Stimulated activated CD4-positive, alpha-beta T cell treated with anti-CD3 and anti-CD28 coated beads, Interleukin-15, amount 100 ng/mL, for 24 hours (primary cell): ENCODE data around the gene RBM43.
"Not testable (repeated sequence)": the region's sequence is repeated elsewhere in the genome, so short reads cannot be mapped to it uniquely, and the experiment has no call there.

Source experiments
- DNase-seq: peaks from one replicate; pipeline ENCODE4 v3.0.0-alpha.2; 2020

RBM43 gene

GRCh38 chr2:151267537-151267936 is 5.9 kb upstream of the RBM43 start:
- DNase-seq, result no peak

- DNase-seq, result no peak
These were observed 4.3 kb upstream of the RBM43 start for GRCh38 chr2:151265991-151266390.

- DNase-seq, result no peak
These were observed 2.6 kb upstream of the RBM43 start for GRCh38 chr2:151264157-151264825.

GRCh38 chr2:151262629-151263028 is 966 bp upstream of the RBM43 start:
- DNase-seq, result no peak

- no peak for DNase-seq
These were observed 271 bp upstream of the RBM43 start for GRCh38 chr2:151261977-151262291.

GRCh38 chr2:151260573-151261230 is 961 bp downstream of the RBM43 start:
- DNase-seq, result no peak

- no peak for DNase-seq
These were observed 3.5 kb downstream of the RBM43 start for GRCh38 chr2:151258121-151258520.

- no peak for DNase-seq
These were observed 9.0 kb downstream of the RBM43 start for GRCh38 chr2:151252646-151253045.

GRCh38 chr2:151251012-151251411 is 10.7 kb downstream of the RBM43 start:
- DNase-seq, result no peak

- no peak for DNase-seq
These were observed 14.2 kb downstream of the RBM43 start for GRCh38 chr2:151247432-151247831.

GRCh38 chr2:151246152-151246551 is 15.5 kb downstream of the RBM43 start:
- DNase-seq, result no peak

- DNase-seq, result no peak
These were observed 18.2 kb downstream of the RBM43 start for GRCh38 chr2:151243468-151243867.

- DNase-seq, result no peak
These were observed 20.4 kb downstream of the RBM43 start for GRCh38 chr2:151241224-151241623.

GRCh38 chr2:151240433-151240832 is 21.2 kb downstream of the RBM43 start:
- DNase-seq, result no peak

- no peak for DNase-seq
These were observed 22.0 kb downstream of the RBM43 start for GRCh38 chr2:151239624-151240023.

- peak; percentile 31 for DNase-seq
These were observed 22.9 kb downstream of the RBM43 start for GRCh38 chr2:151238527-151239487.

GRCh38 chr2:151237422-151238025 is 24.1 kb downstream of the RBM43 start:
- DNase-seq, result peak; percentile 42

- not testable (repeated sequence) for DNase-seq
These were observed 27.9 kb downstream of the RBM43 start for GRCh38 chr2:151233760-151234159.

- DNase-seq, result not testable (repeated sequence)
These were observed 28.4 kb downstream of the RBM43 start for GRCh38 chr2:151233288-151233687.

- no peak for DNase-seq
These were observed 31.0 kb downstream of the RBM43 start for GRCh38 chr2:151230627-151231140.

- DNase-seq, result no peak
These were observed 32.7 kb downstream of the RBM43 start for GRCh38 chr2:151228847-151229512.

GRCh38 chr2:151217343-151217742 is 44.3 kb downstream of the RBM43 start:
- DNase-seq, result no peak
